GM12801 (cell line): Measurements from ENCODE around the gene RCN2.

Experiments used
- TF ChIP-seq, protein P1 (sequence below): IDR thresholded peaks from one replicate; pipeline ENCODE4 v1.5.1; 2011; ENCODE audit warnings: control low read depth; ENCODE audit not compliant: insufficient read length; ENCODE audit errors: extremely low read depth

The RCN2 gene

DNA sequence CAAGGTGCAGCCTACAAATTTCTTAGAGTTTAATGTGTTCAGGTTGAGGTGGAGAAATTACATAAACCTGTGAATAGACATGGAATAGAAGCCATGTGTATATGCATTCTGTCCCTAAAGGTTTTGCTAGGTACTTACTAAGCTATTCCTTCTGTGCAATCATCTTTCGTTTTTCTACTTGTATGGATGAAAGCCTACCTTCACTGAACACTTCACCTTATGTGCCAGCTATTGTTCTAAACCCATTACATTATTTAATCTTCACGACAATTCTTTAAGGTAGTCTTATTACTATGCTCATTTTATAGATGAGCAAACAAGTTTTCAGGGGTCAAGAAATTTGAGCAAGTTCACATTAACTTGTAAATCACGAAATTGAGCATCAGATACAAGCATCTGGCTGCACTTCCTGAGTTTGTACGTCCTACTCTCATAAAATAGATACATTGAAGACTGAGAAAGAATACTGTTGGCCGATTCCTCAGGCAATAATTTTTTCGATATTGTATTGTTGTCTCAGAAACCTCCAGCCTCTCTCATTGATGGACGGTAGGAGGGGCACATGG, 635 bp upstream of the RCN2 start:
- TF ChIP-seq, protein P1, sequence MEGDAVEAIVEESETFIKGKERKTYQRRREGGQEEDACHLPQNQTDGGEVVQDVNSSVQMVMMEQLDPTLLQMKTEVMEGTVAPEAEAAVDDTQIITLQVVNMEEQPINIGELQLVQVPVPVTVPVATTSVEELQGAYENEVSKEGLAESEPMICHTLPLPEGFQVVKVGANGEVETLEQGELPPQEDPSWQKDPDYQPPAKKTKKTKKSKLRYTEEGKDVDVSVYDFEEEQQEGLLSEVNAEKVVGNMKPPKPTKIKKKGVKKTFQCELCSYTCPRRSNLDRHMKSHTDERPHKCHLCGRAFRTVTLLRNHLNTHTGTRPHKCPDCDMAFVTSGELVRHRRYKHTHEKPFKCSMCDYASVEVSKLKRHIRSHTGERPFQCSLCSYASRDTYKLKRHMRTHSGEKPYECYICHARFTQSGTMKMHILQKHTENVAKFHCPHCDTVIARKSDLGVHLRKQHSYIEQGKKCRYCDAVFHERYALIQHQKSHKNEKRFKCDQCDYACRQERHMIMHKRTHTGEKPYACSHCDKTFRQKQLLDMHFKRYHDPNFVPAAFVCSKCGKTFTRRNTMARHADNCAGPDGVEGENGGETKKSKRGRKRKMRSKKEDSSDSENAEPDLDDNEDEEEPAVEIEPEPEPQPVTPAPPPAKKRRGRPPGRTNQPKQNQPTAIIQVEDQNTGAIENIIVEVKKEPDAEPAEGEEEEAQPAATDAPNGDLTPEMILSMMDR = no peak

DNA sequence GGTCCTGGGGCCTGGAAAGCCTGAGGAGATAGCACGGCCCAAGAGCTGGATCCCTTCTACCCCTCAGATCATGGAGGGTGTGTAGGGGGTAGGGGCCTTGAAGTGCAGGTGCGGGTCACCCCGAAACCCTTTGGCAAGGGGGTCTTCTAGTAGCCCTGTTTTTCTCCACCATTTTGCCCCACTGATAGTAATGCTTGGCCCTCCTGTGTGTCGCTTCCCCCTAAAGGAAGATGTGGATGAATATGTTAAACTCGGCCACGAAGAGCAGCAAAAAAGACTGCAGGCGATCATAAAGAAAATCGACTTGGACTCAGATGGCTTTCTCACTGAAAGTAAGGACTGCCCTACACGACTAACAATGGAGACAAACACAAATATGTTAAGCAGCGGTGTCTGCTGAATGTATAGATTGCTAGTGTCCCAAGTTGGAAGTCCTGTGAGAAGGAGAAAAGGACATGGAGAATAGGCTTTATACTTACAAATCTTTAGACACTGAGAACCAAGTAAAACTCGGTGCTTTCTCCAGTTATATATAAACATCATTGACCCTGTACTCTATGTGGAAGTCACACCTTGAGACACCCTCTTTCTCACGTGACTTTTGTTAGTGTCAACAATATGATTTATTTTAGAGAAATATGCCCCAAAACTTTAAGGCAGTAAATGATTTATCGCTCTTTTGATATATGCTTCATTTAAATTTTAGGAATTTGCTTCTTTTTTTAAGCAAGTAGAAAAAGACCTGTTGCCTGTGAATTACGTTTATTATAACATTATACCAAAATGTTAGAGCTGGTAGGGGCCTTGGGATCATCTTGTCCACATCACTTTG, 802 bp downstream of the RCN2 start:
- TF ChIP-seq, protein P1 = no peak

DNA sequence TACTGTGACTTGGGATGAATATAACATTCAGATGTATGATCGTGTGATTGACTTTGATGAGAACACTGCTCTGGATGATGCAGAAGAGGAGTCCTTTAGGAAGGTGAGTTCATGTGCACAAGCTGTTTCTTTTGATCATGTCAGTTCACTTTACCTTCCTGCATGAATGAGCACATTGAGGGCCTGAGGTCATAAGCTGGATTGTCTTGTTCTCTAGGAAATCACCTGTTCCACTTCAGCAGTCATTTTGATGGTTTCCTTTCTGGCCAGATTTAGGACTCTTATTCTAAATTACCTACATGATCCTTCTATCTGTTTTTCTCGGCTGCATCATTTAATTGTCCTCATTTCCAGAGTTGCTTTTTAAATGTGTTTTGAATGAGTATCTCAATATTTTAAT, 4.1 kb downstream of the RCN2 start:
- TF ChIP-seq, protein P1 = no peak

DNA sequence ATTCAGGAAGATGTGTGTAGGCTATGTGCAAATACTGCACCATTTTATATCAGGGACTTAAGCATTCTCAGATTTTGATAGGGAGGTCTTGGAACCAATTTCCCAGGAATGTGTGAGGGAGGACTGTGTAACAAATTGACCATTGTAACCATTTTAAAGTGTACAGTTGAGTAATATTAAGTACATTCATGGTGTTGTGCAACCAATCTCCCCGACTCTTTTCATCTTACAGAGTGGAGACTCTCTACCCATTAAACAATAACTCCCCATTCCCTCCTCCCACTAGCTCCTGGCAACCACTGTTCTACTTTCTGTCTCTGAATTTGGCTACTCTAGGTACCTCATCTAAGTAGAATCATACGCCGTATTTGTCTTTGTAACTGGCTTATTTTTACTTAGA, 5.1 kb downstream of the RCN2 start:
- TF ChIP-seq, protein P1 = no peak

DNA sequence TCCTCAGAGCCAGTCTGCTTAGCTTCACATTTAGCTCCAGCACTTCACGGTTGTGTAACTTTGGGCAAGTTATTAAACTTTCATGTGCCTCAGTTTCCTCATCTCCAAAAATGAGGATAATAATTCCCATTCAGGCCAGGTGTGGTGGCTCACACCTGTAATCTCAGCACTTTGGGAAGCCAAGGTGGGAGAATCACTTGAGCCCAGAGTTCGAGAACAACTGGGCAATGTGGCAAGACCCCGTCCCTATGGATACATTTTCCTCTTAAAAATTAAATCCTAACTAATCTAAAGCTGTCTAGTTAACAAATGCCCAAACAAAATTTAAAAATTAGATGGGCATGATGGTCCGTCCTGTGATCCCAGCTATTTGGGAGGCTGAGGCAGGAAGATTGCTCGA, 7.2 kb downstream of the RCN2 start:
- TF ChIP-seq, protein P1 = no peak

DNA sequence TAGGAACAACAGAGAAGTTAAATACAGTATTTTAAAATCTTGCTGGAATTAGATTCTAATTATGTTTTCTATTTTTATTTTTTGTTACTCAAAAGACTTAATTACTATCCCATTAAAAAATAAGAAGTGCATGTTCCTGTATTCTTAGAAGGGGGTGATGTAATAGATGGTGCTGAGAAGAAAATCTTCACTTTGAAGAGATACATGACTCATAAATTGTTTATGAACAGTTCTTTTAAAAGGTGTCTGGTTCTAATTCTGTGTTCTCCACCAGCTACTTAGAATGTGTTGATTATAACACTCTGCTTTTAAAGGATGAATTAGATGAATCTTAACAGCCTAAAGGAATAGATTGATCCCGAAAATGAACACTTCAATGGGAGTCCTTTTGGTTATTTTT, 8.2 kb downstream of the RCN2 start:
- TF ChIP-seq, protein P1 = no peak

DNA sequence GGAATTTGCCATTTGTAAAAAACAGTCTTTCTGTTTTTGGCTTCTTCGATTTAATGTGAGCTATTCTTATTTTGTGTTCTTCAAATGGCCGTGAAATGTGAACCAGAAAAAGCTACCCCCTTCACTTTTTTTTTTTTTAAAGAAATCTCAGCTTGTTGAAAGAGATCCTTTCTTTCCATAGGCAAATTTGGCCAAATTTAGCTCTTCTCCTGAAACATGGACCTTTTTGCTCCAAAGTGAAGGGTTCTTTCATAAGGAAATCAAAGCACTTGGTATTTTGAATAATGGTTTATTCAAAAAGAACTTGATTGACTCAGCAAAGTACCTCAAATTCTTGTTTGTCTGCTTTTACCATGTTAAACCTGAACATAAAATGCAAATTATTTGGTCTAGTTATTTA, 10.1 kb downstream of the RCN2 start:
- TF ChIP-seq, protein P1 = no peak
